GM23338 (cell line): ENCODE measurements around the gene CNTNAP2.

ENCODE experiments used
- CREB1 ChIP-seq: fragments of 250-450 bp; sonication (Bioruptor Pico); IDR thresholded peaks from 2 replicates; pipeline ENCODE4 v1.5.0; 2020; ENCODE audit warnings: low read depth, mild to moderate bottlenecking, moderate library complexity
- CTCF ChIP-seq, 2 experiments: fragments of 200-600 bp in 1 of 2; sonication (generic) in 1 of 2; conservative IDR thresholded peaks; 2 replicates each; pipeline versions ENCODE4 v1.5.1 to v1.6.1; 2016 to 2017; ENCODE audit warnings: antibody characterized with exemption in 2 of 2, low read depth in 2 of 2, mild to moderate bottlenecking in 2 of 2, moderate library complexity in 1 of 2
- ETS1 ChIP-seq: IDR thresholded peaks from 2 replicates; pipeline ENCODE4 v1.6.1; 2016; ENCODE audit warnings: antibody characterized with exemption
- EZH2 ChIP-seq: fragments of 200-600 bp; sonication (generic); IDR thresholded peaks from one replicate; pipeline ENCODE4 v1.8.0; 2017; ENCODE audit warnings: antibody characterized with exemption, mild to moderate bottlenecking, low read depth; ENCODE audit not compliant: unreplicated experiment
- EZH2phosphoT487 ChIP-seq: fragments of 200-600 bp; sonication (generic); IDR thresholded peaks from one replicate; pipeline ENCODE4 v1.8.1; 2018; ENCODE audit warnings: antibody characterized with exemption; ENCODE audit not compliant: unreplicated experiment
- POLR2AphosphoS5 ChIP-seq: IDR thresholded peaks from 2 replicates; pipeline ENCODE4 v1.6.1; 2016; ENCODE audit warnings: antibody characterized with exemption, low read depth
- ZNF114 ChIP-seq: fragments of 250-450 bp; sonication (Bioruptor Pico); IDR thresholded peaks from 2 replicates; pipeline ENCODE4 v1.5.0; 2020; ENCODE audit warnings: mild to moderate bottlenecking, moderate library complexity
- ZNF331 ChIP-seq: fragments of 250-450 bp; sonication (Bioruptor Pico); IDR thresholded peaks from 2 replicates; pipeline ENCODE4 v1.5.0; 2020; ENCODE audit warnings: low read depth, mild to moderate bottlenecking, moderate library complexity
- TF ChIP-seq, protein P1 (sequence below): fragments of 250-450 bp; sonication (Bioruptor Pico); IDR thresholded peaks from 2 replicates; pipeline ENCODE4 v1.5.0; 2020; ENCODE audit warnings: mild to moderate bottlenecking, moderate library complexity

DNA sequence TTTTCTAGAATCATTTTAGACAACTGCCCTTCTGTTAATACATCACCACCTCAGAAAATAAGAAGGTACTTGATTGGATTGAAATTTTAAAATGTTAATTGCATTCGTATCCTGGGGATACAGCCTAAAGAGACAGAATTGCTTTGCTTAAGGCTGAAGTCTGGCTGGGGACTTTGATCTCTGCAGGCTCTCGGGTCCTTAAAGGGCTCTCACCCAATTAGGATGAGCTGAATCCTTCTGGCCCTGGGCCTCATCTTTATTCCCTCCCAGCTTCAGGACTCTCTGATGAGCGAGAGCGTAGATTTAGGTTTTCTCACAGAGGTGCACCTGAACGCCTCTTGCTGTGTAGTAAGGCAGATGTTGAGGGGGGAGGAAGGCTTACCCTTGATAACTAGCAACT lies 1998.7 kb downstream of the CNTNAP2 start:
- TF ChIP-seq CTCF (conservative IDR thresholded peaks at IDR 0.05; ENCODE audit: low read depth in 2 of 2): no peak
- TF ChIP-seq EZH2: no peak
- TF ChIP-seq CREB1: no peak
- TF ChIP-seq ZNF331 (CRISPR knock-in tag): no peak
- TF ChIP-seq, protein P1, sequence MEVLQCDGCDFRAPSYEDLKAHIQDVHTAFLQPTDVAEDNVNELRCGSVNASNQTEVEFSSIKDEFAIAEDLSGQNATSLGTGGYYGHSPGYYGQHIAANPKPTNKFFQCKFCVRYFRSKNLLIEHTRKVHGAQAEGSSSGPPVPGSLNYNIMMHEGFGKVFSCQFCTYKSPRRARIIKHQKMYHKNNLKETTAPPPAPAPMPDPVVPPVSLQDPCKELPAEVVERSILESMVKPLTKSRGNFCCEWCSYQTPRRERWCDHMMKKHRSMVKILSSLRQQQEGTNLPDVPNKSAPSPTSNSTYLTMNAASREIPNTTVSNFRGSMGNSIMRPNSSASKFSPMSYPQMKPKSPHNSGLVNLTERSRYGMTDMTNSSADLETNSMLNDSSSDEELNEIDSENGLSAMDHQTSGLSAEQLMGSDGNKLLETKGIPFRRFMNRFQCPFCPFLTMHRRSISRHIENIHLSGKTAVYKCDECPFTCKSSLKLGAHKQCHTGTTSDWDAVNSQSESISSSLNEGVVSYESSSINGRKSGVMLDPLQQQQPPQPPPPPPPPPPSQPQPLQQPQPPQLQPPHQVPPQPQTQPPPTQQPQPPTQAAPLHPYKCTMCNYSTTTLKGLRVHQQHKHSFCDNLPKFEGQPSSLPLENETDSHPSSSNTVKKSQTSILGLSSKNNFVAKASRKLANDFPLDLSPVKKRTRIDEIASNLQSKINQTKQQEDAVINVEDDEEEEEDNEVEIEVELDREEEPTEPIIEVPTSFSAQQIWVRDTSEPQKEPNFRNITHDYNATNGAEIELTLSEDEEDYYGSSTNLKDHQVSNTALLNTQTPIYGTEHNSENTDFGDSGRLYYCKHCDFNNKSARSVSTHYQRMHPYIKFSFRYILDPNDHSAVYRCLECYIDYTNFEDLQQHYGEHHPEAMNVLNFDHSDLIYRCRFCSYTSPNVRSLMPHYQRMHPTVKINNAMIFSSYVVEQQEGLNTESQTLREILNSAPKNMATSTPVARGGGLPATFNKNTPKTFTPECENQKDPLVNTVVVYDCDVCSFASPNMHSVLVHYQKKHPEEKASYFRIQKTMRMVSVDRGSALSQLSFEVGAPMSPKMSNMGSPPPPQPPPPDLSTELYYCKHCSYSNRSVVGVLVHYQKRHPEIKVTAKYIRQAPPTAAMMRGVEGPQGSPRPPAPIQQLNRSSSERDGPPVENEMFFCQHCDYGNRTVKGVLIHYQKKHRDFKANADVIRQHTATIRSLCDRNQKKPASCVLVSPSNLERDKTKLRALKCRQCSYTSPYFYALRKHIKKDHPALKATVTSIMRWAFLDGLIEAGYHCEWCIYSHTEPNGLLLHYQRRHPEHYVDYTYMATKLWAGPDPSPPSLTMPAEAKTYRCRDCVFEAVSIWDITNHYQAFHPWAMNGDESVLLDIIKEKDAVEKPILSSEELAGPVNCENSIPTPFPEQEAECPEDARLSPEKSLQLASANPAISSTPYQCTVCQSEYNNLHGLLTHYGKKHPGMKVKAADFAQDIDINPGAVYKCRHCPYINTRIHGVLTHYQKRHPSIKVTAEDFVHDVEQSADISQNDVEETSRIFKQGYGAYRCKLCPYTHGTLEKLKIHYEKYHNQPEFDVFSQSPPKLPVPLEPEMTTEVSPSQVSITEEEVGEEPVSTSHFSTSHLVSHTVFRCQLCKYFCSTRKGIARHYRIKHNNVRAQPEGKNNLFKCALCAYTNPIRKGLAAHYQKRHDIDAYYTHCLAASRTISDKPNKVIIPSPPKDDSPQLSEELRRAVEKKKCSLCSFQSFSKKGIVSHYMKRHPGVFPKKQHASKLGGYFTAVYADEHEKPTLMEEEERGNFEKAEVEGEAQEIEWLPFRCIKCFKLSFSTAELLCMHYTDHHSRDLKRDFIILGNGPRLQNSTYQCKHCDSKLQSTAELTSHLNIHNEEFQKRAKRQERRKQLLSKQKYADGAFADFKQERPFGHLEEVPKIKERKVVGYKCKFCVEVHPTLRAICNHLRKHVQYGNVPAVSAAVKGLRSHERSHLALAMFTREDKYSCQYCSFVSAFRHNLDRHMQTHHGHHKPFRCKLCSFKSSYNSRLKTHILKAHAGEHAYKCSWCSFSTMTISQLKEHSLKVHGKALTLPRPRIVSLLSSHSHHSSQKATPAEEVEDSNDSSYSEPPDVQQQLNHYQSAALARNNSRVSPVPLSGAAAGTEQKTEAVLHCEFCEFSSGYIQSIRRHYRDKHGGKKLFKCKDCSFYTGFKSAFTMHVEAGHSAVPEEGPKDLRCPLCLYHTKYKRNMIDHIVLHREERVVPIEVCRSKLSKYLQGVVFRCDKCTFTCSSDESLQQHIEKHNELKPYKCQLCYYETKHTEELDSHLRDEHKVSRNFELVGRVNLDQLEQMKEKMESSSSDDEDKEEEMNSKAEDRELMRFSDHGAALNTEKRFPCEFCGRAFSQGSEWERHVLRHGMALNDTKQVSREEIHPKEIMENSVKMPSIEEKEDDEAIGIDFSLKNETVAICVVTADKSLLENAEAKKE (CRISPR knock-in tag): no peak
- TF ChIP-seq ZNF114 (CRISPR knock-in tag): no peak
- TF ChIP-seq EZH2phosphoT487: no peak
- no peak for TF ChIP-seq POLR2AphosphoS5
- TF ChIP-seq ETS1: no peak
